HEK293T (cell line): ENCODE measurements around the gene PAPPA.

Source experiments
- CTCF ChIA-PET: fragments of 350-600 bp; formaldehyde crosslinking; extraction: SDS; loops from one replicate; lab custom pipeline; 2021; ENCODE audit warnings: antibody characterized with exemption, inconsistent platforms; lab: Yijun Ruan, JAX
- POLR2A ChIA-PET: fragments of 350-600 bp; formaldehyde crosslinking; extraction: SDS; loops from one replicate; lab custom pipeline; 2020; ENCODE audit warnings: antibody characterized with exemption, inconsistent platforms; lab: Yijun Ruan, JAX
- DNase-seq: peaks from one replicate; pipeline ENCODE4 v3.0.0; 2012; ENCODE audit warnings: mixed read lengths; ENCODE audit errors: extremely low spot score
- ARNT ChIP-seq: fragments of 450-650 bp; IDR thresholded peaks from 2 replicates; pipeline ENCODE4 v1.6.1; 2017; ENCODE audit warnings: mild to moderate bottlenecking
- BHLHE40 ChIP-seq: fragments of 450-650 bp; IDR thresholded peaks from 2 replicates; pipeline ENCODE4 v1.6.1; 2016; ENCODE audit warnings: mild to moderate bottlenecking, moderate library complexity, borderline replicate concordance
- CTBP1 ChIP-seq: fragments of 450-650 bp; IDR thresholded peaks from 2 replicates; pipeline ENCODE4 v1.6.1; 2016; ENCODE audit warnings: borderline replicate concordance
- ELF4 ChIP-seq: fragments of 450-650 bp; IDR thresholded peaks from 2 replicates; pipeline ENCODE4 v1.6.1; 2017; ENCODE audit warnings: antibody characterized with exemption
- FOXA1 ChIP-seq: fragments of 450-650 bp; IDR thresholded peaks from 2 replicates; pipeline ENCODE4 v1.6.1; 2016; ENCODE audit warnings: mild to moderate bottlenecking
- FOXK2 ChIP-seq: fragments of 450-650 bp; IDR thresholded peaks from 2 replicates; pipeline ENCODE4 v1.6.1; 2016; ENCODE audit warnings: mild to moderate bottlenecking
- FOXM1 ChIP-seq: fragments of 450-650 bp; IDR thresholded peaks from 2 replicates; pipeline ENCODE4 v1.6.1; 2017; ENCODE audit warnings: mild to moderate bottlenecking, borderline replicate concordance
- HDGF ChIP-seq: fragments of 450-650 bp; IDR thresholded peaks from 2 replicates; pipeline ENCODE4 v1.6.1; 2017; ENCODE audit warnings: antibody characterized with exemption, borderline replicate concordance
- L3MBTL2 ChIP-seq: fragments of 450-650 bp; conservative IDR thresholded peaks from 2 replicates; pipeline ENCODE4 v1.6.1; 2016; ENCODE audit warnings: mild to moderate bottlenecking
- LEF1 ChIP-seq: fragments of 450-650 bp; IDR thresholded peaks from 2 replicates; pipeline ENCODE4 v1.6.1; 2017; ENCODE audit warnings: mild to moderate bottlenecking, borderline replicate concordance
- NFRKB ChIP-seq: fragments of 450-650 bp; IDR thresholded peaks from 2 replicates; pipeline ENCODE4 v1.6.1; 2016; ENCODE audit warnings: mild to moderate bottlenecking, moderate library complexity
- PKNOX1 ChIP-seq: fragments of 450-650 bp; IDR thresholded peaks from 2 replicates; pipeline ENCODE4 v1.6.1; 2016
- SP1 ChIP-seq: fragments of 450-650 bp; IDR thresholded peaks from 2 replicates; pipeline ENCODE4 v1.6.1; 2017
- SUZ12 ChIP-seq: fragments of 450-650 bp; IDR thresholded peaks from 2 replicates; pipeline ENCODE4 v1.6.1; 2016; ENCODE audit warnings: mild to moderate bottlenecking
- TARDBP ChIP-seq: fragments of 450-650 bp; IDR thresholded peaks from 2 replicates; pipeline ENCODE4 v1.6.1; 2016
- ZNF384 ChIP-seq: fragments of 450-650 bp; IDR thresholded peaks from 2 replicates; pipeline ENCODE4 v1.6.1; 2016

PAPPA gene

DNA sequence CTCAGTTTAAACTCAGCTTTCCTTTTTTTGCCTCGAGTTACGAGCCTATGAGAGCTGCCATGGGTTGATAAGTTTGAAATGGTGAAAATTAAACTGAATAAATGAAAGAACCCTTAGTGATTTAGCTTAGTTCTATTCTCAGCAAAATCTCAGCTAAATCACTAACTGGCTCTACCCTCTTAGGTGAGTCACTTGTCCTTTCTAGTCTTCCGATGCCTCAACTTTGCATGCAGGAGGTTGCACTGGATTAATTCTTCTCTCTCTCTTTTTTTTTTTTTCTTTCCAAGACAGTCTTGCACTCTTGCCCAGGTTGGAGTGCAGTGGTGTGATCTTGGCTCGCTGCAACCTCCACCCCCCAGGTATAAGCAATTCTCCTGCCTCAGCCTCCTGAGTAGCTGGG lies 83.9 kb downstream of the PAPPA start:
- TF ChIP-seq ARNT (no peak), FOXA1 (no peak), LEF1 (no peak), ZNF384 (no peak), SUZ12 (no peak), FOXM1 (no peak), FOXK2 (no peak), BHLHE40 (no peak)
- DNase-seq = no peak
- CTCF ChIA-PET = no interaction called here
- POLR2A ChIA-PET = no interaction called here

- POLR2A ChIA-PET = no interaction called here
- TF ChIP-seq LEF1 (no peak), FOXK2 (no peak), BHLHE40 (no peak), NFRKB (no peak), HDGF (no peak), ARNT (no peak), SUZ12 (no peak), ELF4 (no peak), FOXA1 (no peak), L3MBTL2 (no peak), TARDBP (no peak), FOXM1 (no peak), ZNF384 (no peak), SP1 (no peak), CTBP1 (no peak), PKNOX1 (no peak)
- CTCF ChIA-PET = no interaction called here
- DNase-seq = no peak
Observed at GRCh38 chr9:116238225-116238624, 84.6 kb downstream of the PAPPA start.

DNA sequence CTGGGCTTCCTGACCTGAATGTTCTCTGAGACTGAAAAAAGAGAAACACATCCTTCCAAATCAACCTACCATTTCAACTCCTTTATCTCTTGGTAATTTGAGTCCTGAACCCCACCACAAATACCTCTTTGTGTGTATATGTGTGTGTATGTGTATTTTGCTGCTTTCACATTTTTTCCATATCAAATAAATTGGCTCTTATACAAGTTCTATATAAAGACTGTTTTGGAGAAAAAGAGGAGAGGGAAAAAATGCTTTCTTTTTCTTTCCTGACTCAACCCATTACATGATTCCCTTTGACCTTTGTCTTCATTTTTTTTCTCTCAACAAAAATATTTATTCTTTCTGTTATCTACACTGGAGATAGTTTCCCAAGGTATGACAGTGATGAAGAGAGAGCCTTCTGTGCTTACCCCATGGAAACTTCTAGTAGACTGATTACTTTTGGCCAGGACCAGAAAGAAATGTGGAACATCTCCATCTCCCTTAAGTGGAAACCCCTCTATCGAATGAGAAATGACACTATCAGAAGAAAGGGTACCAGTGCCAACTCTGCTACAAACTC lies 85.3 kb downstream of the PAPPA start:
- ChIA-PET CTCF (no interaction called here), POLR2A (no interaction called here)
- no peak for TF ChIP-seq CTBP1
- no peak for DNase-seq

DNA sequence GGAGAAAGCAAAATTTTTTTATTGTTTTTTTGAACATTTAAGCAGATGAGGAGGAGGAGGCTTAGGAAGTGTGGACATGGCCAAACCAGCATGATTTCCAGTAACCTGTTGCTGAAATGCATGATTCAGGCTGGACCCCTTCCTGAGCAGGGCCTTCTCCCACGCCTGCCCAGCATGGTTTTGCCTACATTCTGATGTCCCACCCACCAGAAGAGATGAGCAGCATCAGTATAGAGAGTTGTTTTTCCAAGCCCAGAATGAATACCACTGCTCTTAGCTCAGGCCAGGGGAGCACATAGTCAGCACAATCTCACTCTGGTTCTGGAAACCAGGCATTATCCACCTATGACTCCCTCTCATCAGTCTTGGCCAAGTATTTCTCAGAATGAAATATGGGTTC lies 90.1 kb downstream of the PAPPA start:
- TF ChIP-seq HDGF (no peak), SP1 (no peak), FOXA1 (no peak), BHLHE40 (no peak), SUZ12 (no peak), L3MBTL2 (no peak), PKNOX1 (no peak), CTBP1 (no peak), LEF1 (no peak), TARDBP (no peak), ARNT (no peak), NFRKB (no peak), FOXK2 (no peak), FOXM1 (no peak), ELF4 (no peak), ZNF384 (no peak)
- ChIA-PET POLR2A (no interaction called here), CTCF (no interaction called here)
- no peak for DNase-seq

GRCh38 chr9:116247284-116247683 lies 93.7 kb downstream of the PAPPA start:
- no peak for TF ChIP-seq SP1
- TF ChIP-seq TARDBP = no peak
- TF ChIP-seq NFRKB = no peak
- TF ChIP-seq FOXK2 = no peak
- TF ChIP-seq LEF1 = no peak
- TF ChIP-seq CTBP1 = no peak
- no peak for TF ChIP-seq FOXA1
- no peak for TF ChIP-seq ELF4
- TF ChIP-seq HDGF = no peak
- TF ChIP-seq BHLHE40 = no peak
- no peak for TF ChIP-seq PKNOX1
- TF ChIP-seq FOXM1 = no peak
- no peak for TF ChIP-seq L3MBTL2
- TF ChIP-seq SUZ12 = no peak
- no peak for TF ChIP-seq ARNT
- no peak for TF ChIP-seq ZNF384
- no peak for DNase-seq
- ChIA-PET POLR2A (no interaction called here), CTCF (no interaction called here)

- ChIA-PET CTCF (no interaction called here), POLR2A (no interaction called here)
- TF ChIP-seq FOXA1 (no peak), L3MBTL2 (no peak), SUZ12 (no peak), CTBP1 (no peak), BHLHE40 (no peak), TARDBP (no peak), FOXK2 (no peak), FOXM1 (no peak)
- DNase-seq = no peak
Observed at GRCh38 chr9:116247791-116248374, 94.3 kb downstream of the PAPPA start.
